Measurements from ENCODE around the gene HTR4. TPM values are rescaled to one million over a fixed set of nuclear protein-coding genes. Genes with fewer than 3 reads are reported as not detected.

The HTR4 gene
- total RNA-seq, 1 experiment from 2014 or later: not detected

- POLR2A ChIA-PET: no interaction called here
- intact Hi-C loops (cut with micrococcal nuclease): loop anchor here (5.0 kb wide), 2 partner anchors 192 to 307 kb away; no protein-coding TSS in a partner anchor
- no peak for TF ChIP-seq ELF1 (IDR thresholded peaks at IDR 0.05; ENCODE audit: borderline replicate concordance, low read depth)
- no peak for TF ChIP-seq SP1 (IDR thresholded peaks at IDR 0.05; ENCODE audit: low read depth)
- TF ChIP-seq POLR2AphosphoS5 (IDR thresholded peaks at IDR 0.05; ENCODE audit: low read depth, low read length): no peak
- TF ChIP-seq SRF (IDR thresholded peaks at IDR 0.05; ENCODE audit: low read depth): no peak
- no peak for TF ChIP-seq CBX3 (IDR thresholded peaks at IDR 0.05; ENCODE audit: low read depth)
- TF ChIP-seq RAD21 (IDR thresholded peaks at IDR 0.05; ENCODE audit: low read depth): no peak
- TF ChIP-seq FOSL1 (IDR thresholded peaks at IDR 0.05; ENCODE audit: low read depth): no peak
- TF ChIP-seq EZH2 (IDR thresholded peaks at IDR 0.05): no peak
- no peak for TF ChIP-seq EZH2phosphoT487 (IDR thresholded peaks at IDR 0.05; ENCODE audit: borderline replicate concordance)
- no peak for TF ChIP-seq YY1 (IDR thresholded peaks at IDR 0.05; ENCODE audit: extremely low read depth, insufficient replicate concordance, low read depth, low read length)
- Histone ChIP-seq H3K4me3 (replicated peaks in 1 of 2; ENCODE audit: low read depth in 1 of 2, low read length in 2 of 2) (no peak overlapping the region), H3K9me3 (ENCODE audit: control insufficient read depth in 1 of 2, insufficient read depth in 1 of 2, low read depth in 1 of 2, low read length in 2 of 2) (no peaks in the 10 kb centered on the region), H3K36me3 (ENCODE audit: control insufficient read depth in 1 of 2, insufficient read depth in 2 of 2, low read length in 2 of 2) (no peaks in the 10 kb centered on the region), H3K9ac (ENCODE audit: low read length) (no peak overlapping the region), H2AFZ (ENCODE audit: low read depth, low read length, poor library complexity, severe bottlenecking) (no peak overlapping the region), H3K4me1 (ENCODE audit: control insufficient read depth in 1 of 2, insufficient read depth in 2 of 2, low read length in 2 of 2) (0 out of 4 replicates have a peak, but pooled peaks cover 0 to 4% of the 10 kb centered on the region in 2 experiments), H4K20me1 (ENCODE audit: insufficient read depth) (no peaks in the 10 kb centered on the region), H3K79me2 (ENCODE audit: insufficient read depth, low read length) (no peaks in the 10 kb centered on the region), H3K27ac (ENCODE audit: low read depth, low read length) (no peak overlapping the region), H3K9me2 (ENCODE audit: insufficient read depth) (no peaks in the 10 kb centered on the region), H3K27me3 (ENCODE audit: insufficient read depth, low read length) (peaks cover 23% of the 10 kb centered on the region), H3K4me2 (ENCODE audit: low read length) (no peak overlapping the region)
- no peak for ATAC-seq
- BruUV-seq (replicated peaks): no TSS peak
- no peak for DNase-seq (ENCODE audit: low read depth, low spot score)
- CTCF ChIA-PET: no interaction called here
- RAD21 ChIA-PET (ENCODE audit: low non-redundant PET in 1 of 2, low total read pairs in 2 of 2, uncharacterized antibody in 2 of 2, unreplicated experiment in 2 of 2): no interaction called here
Observed at GRCh38 chr5:148484651-148485050, 169.7 kb downstream of the HTR4 start.

- H4K20me1 ChIP-seq (ENCODE audit: insufficient read depth): no peaks in the 10 kb centered on the region
- TF ChIP-seq POLR2A (IDR thresholded peaks at IDR 0.05; ENCODE audit: borderline replicate concordance, extremely low read depth, insufficient read depth, insufficient read length): no peak
- TF ChIP-seq SP1 (IDR thresholded peaks at IDR 0.05; ENCODE audit: low read depth): no peak
- no peak for TF ChIP-seq CEBPB (IDR thresholded peaks at IDR 0.05; ENCODE audit: low read depth)
- no peak for TF ChIP-seq RAD21 (IDR thresholded peaks at IDR 0.05; ENCODE audit: low read depth)
- TF ChIP-seq EGR1 (IDR thresholded peaks at IDR 0.05; ENCODE audit: low read depth): no peak
- TF ChIP-seq CTCF (IDR thresholded peaks at IDR 0.05 in 2 of 3, conservative IDR thresholded peaks at IDR 0.05 in 1 of 3; ENCODE audit: borderline replicate concordance in 1 of 3, insufficient read depth in 1 of 3, low read depth in 2 of 3, low read length in 2 of 3): no peak
- no peak for TF ChIP-seq FOSL1 (IDR thresholded peaks at IDR 0.05; ENCODE audit: low read depth)
- TF ChIP-seq ZNF274 (IDR thresholded peaks at IDR 0.05; ENCODE audit: low read depth, low read length): no peak
- H3K4me2 ChIP-seq (ENCODE audit: low read length): no peak overlapping the region
- no peak overlapping the region for H3K9ac ChIP-seq (ENCODE audit: low read length)
- ATAC-seq: no peak
- no peak overlapping the region for H3K27ac ChIP-seq (ENCODE audit: low read depth, low read length)
- H3K79me2 ChIP-seq (ENCODE audit: insufficient read depth, low read length): no peaks in the 10 kb centered on the region
- H3K4me1 ChIP-seq (ENCODE audit: control insufficient read depth in 1 of 2, insufficient read depth in 2 of 2, low read length in 2 of 2): 0 out of 4 replicates have a peak, but pooled peaks cover 0 to 4% of the 10 kb centered on the region in 2 experiments
- intact Hi-C loops (cut with micrococcal nuclease): loop anchor here (5.0 kb wide), 2 partner anchors 191 to 306 kb away; no protein-coding TSS in a partner anchor
- DNase-seq (ENCODE audit: low read depth, low spot score): no peak
- H3K4me3 ChIP-seq (replicated peaks in 1 of 2; ENCODE audit: low read depth in 1 of 2, low read length in 2 of 2): no peak overlapping the region
- H2AFZ ChIP-seq (ENCODE audit: low read depth, low read length, poor library complexity, severe bottlenecking): no peak overlapping the region
- H3K36me3 ChIP-seq (ENCODE audit: control insufficient read depth in 1 of 2, insufficient read depth in 2 of 2, low read length in 2 of 2): no peaks in the 10 kb centered on the region
- POLR2A ChIA-PET: no interaction called here
- H3K9me2 ChIP-seq (ENCODE audit: insufficient read depth): no peaks in the 10 kb centered on the region
- BruUV-seq (replicated peaks): no TSS peak
- H3K27me3 ChIP-seq (ENCODE audit: insufficient read depth, low read length): peaks cover 19% of the 10 kb centered on the region
- CTCF ChIA-PET: interaction anchor here (1.0 to 1.3 kb wide), 3 partner anchors 15 to 247 kb away, joined by 3 to 5 read pairs (median 4); no protein-coding TSS in a partner anchor
- H3K9me3 ChIP-seq (ENCODE audit: control insufficient read depth in 1 of 2, insufficient read depth in 1 of 2, low read depth in 1 of 2, low read length in 2 of 2): no peaks in the 10 kb centered on the region
- RAD21 ChIA-PET (ENCODE audit: low non-redundant PET in 1 of 2, low total read pairs in 2 of 2, uncharacterized antibody in 2 of 2, unreplicated experiment in 2 of 2): no interaction called here
Observed at GRCh38 chr5:148483750-148484149, 170.6 kb downstream of the HTR4 start.
